Measurements from ENCODE around the gene UBE3C. TPM values are rescaled to one million over a fixed set of nuclear protein-coding genes. Genes with fewer than 3 reads are reported as not detected.
"Not testable (repeated sequence)": the region's sequence is repeated elsewhere in the genome, so short reads cannot be mapped to it uniquely, and the experiment has no call there.

Gene UBE3C
- total RNA-seq: 73.7 and 85.2 TPM in 2 replicates

DNA sequence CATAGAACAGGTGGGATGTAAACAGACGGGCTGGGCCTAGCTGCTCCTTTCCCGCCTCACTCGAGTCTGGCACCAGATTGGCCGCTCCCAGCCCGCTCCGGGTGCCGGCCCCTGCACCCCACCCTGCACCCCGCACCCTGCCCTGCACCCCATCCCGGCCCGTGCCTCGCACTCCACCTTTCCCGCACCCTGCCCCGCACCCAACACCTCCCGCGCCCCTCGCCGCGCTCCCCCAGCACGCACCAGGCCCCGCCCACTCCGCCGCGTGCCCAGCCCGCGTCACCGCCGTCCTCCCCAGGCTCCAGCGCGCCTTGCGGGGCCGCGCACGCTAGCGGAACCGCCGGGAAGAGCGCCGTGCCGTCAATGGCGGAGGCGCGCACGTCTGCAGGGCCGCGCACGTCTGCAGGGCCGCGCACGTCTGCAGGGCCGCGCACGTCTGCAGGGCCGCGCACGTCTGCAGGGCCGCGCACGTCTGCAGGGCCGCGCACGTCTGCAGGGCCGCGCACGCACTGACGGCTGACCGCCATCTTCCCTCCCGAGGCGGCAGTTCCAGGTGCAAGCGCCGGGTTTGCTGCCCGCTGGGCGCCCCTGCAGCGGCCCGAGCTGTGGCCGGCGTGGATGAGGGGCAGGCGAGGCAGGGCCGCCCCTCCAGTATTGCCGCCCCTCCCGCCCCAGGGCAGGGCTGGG, at the start of gene UBE3C:
Gene UBE3C, plus strand, starts transcription at position 503 of the 687 bp plus-strand sequence. CDS start 347 bp downstream, outside the sequence.
- no peak for DNase-seq (ENCODE audit: extremely low read depth, low read depth, low spot score)

DNA sequence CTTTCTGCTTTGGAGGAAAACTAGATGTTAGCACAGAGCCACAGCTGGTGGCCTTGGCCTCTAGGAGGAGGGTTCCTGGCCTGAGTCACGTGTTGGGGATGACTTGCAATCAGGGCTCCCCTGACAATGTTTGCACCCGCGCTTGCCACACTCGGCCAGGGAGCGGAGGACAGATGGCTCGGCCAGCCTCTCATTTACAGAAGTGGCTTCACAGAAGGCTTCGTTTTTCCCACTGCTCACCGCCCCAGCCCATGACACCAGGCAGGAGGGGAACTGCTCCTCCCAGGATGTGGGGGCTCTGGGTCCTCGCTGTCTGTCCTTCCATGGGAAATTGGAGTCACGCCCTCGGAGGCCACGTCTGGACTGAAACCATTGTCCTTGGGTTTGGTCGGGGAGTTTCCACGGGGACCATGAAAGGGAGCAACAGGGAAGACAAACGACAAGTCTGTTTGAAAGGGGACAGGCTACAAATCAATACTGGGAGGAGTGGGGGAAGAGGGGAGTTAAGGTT, 49.6 kb upstream of the UBE3C start:
- DNase-seq (ENCODE audit: extremely low read depth, low read depth, low spot score): no peak

DNA sequence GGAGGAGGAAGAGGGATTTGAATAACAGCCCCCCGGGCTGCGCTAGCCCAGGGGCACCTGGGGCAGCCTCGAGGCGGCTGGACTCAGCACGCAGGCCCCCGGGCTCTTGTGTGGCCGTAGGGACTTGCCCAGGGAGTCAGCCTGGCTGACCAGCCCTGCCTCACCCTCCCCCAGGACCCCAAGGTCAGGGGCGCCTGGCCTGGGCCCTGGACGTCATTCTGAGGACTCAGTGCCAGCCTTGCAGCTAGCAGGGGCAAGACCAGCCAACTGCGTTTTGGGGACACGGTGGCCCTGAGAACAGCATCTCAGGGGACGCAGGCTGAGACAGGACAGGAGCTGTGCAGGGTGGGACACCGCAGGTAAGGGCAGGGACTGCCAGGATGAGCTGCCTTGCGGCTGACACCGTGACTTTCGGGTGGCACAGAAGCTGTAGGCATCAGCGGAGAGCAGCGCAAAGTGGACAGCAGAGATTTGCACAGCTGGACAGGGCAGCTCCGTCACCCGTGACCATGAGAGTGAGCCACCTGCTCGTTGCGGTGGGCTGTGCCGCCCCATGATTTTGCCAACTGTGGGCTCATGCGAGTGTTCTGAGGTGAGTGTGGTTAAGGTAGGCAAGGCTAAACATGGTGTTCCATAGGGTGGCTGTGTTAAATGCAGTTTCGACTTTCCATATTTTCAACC, 48.1 kb upstream of the UBE3C start:
- DNase-seq (ENCODE audit: extremely low read depth, low read depth, low spot score): no peak

DNA sequence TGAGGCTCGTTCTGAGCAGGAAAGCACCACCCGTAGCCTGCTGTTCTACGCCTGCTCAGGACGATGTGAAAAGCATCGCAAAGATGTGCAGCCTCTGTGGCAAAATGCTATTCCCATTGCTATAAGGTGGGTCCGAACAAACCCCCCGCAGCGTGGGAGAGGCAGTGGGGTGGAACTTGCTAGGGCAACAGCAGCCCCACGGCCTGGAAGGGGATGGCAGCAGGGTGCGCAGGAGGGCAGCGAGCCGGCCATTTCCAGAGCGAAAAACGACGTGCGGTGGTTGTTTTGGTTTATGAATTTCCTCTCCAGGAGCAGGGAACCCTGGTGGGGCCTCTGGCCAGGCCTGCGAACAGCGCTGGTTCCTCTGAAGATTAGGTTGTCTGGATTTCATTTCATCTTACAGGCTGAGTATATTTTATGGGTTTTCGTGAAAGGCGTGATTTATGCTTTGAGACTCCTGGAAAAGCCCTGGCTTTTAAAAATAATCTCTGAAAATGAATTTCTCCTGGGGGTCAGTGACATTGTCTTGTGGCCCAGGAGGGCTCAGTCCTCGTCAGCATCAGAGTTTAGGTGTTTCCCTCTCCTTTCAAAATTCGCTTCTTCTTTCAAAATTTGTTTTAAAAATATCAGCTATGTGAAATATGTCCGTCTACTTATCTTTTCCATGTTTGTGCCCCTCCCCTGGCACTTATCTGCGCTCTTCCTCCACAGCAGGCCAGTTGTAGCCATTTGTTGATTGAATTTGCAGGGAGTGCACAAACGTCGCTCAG, 42.3 kb upstream of the UBE3C start:
- no peak for DNase-seq (ENCODE audit: extremely low read depth, low read depth, low spot score)

DNA sequence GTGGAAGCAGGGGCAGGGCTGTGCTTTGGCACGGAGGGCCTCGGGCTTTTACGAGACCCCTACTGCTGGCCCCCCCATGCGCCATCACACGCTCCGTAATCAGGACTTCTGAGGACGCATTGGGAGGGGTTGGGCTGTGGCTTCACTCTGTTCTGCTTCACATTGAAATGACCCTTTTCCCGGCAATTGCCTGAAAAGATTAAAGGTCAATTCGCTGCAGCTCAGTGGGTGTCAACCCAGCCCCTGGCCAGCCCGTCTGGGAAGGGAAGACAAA, 41.7 kb upstream of the UBE3C start:
- no peak for DNase-seq (ENCODE audit: extremely low read depth, low read depth, low spot score)

DNA sequence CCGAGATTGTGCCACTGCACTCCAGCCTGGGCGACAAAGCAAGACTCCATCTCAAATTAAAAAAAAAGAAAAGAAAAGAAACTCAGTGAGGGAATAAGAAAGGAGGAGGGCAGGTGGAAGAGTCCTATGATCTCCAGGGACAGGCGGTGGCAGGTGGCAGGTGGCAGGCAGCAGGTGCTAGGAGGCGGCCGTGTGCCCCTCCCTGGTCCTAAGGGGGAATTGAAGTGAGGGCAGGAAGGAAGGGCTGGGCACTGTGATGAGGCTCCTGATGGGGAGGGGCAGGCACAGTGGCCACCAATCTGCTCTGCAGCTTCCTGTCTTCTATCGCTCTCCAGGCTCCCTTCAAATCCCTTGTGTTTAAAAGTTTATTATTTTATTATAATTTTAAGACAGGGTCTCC, 41.2 kb upstream of the UBE3C start:
- no peak for DNase-seq (ENCODE audit: extremely low read depth, low read depth, low spot score)

GRCh38 chr7:157100005-157100404, 38.7 kb upstream of the UBE3C start:
- DNase-seq (ENCODE audit: extremely low read depth, low read depth, low spot score): not testable (repeated sequence)

GRCh38 chr7:157103641-157104040, 35.1 kb upstream of the UBE3C start:
- not testable (repeated sequence) for DNase-seq (ENCODE audit: extremely low read depth, low read depth, low spot score)

DNA sequence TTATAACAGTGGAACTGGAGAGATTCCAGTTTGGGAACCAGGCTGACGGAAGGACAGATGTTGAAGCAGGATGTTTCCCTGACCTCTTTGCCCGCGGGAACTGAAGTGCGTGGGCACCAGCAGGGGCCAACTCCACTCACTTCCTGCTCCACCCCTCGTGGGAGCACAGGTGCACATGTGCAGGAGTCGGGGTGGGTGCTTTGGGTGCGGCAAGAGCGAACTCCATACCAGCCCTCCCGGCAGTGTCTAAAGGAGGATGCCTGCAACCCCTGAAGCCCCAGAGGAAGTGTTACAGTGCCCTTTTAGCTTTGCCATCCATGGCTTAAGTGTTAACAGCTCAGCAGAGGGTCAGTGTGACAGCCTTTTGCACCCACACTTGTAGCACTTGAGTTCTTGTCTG, 27.4 kb upstream of the UBE3C start:
- DNase-seq (ENCODE audit: extremely low read depth, low read depth, low spot score): no peak

GRCh38 chr7:157112706-157113105, 26.0 kb upstream of the UBE3C start:
- no peak for DNase-seq (ENCODE audit: extremely low read depth, low read depth, low spot score)

- DNase-seq (ENCODE audit: extremely low read depth, low read depth, low spot score): no peak
Observed at GRCh38 chr7:157113607-157114006, 25.1 kb upstream of the UBE3C start.

DNA sequence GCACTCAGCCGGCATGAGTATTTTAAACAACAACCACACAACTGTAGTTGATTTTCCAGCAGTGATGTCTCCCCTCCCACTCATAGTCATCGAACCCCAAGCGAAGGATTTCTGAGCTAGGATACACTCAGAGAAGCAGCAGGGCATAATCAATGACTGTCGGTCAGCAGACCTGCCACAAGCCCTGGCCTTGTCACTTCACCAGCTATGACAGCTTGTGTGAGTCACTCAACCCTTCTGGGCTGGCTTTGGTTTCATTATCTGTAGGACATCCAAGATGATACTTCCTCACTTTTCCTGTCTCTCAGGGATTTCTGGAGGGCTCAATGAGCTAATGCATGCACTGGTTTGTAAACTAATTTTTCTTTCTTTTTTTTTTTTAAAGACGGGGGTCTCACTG, 22.0 kb upstream of the UBE3C start:
- DNase-seq (ENCODE audit: extremely low read depth, low read depth, low spot score): no peak

GRCh38 chr7:157117796-157118195, 20.9 kb upstream of the UBE3C start:
- DNase-seq (ENCODE audit: extremely low read depth, low read depth, low spot score): no peak

DNA sequence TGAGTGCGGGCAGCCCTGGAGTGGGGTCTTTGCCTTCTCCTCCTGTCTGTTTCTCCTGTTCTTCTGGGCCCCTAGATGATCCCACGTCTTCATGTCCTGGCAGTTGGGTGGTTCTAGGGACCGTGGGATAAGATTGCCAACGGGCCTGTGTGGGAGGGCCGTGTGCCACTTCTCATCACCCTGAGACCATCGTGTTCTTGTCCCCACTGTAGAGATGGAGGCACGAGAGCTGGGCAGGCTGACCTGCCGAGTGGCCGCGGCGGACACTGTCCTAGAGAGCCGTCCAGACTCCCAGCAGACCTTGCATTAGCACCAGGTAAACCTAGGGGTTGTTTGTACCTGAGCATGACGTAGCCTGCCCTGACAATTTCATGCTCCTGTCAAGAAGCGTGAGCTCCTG, 18.5 kb upstream of the UBE3C start:
- DNase-seq (ENCODE audit: extremely low read depth, low read depth, low spot score): no peak

DNA sequence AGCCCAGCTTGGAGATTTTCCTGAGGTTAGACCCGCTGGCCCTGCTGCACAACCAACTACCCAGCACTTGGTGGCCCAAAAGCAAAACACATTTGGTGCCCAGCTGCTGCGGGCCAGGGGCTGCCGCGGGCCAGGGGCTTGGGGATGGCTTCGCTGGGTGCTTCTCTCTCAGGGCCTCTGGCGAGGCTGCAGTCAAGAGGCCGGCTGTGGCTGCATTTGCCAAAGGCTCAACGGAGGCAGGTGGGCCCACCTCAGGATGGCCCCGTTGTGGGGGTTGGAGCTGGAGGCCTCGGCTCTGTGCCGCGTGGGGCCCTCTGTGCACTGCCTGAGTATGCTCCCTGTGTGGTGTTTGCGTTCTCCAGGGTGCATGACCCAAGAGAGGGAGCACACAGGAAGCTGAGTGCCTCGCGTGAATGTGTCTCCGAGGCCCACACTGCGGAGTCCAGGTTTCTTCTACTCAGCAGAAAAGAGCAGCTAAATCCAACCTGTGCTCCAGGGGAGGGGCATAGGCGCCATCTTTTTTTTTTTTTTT, 17.5 kb upstream of the UBE3C start:
- no peak for DNase-seq (ENCODE audit: extremely low read depth, low read depth, low spot score)

GRCh38 chr7:157122800-157123495, 15.8 kb upstream of the UBE3C start:
- no peak for DNase-seq (ENCODE audit: extremely low read depth, low read depth, low spot score)

GRCh38 chr7:157124690-157125089, 14.0 kb upstream of the UBE3C start:
- no peak for DNase-seq (ENCODE audit: extremely low read depth, low read depth, low spot score)

DNA sequence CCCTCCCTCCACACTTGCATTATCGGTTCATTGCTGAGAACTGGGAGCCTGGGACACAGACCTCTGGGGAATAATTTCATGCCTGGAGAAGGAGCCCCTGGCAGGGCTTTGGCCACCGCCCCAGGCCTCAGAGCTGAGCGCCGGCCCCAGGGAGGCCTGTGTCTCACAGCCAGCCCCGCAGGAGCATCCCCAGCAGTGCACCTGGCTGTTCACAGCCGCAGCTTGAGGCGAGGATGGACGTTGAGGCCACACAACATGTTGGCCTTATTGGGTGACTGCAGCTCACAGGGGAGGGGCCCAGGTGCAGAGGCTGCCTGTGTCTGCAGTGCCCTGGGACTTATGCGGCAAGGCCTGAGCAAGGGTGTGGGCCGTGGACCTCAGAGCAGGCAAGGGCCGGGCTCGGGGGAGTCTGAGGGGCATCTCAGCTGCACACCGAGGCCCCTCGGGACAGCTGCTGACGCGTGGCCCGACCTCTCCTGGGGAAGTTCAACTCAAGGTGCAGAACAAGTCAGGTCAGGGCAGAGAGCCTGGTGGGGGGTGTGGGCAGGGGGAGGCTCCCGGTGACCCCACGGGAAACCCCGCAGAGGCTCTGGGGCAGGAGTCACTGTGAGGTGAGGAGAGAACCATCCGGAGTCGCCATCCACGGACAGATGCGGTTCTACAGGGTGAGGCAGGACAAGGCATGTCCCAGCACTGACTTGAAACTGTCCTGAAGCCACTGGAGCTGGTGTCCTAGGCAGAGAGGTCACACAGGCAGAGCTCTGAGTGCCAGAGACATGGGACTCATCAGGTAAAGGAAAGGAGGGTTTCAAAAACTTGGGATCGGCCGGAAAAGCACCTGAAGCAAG, 13.1 kb upstream of the UBE3C start:
- no peak for DNase-seq (ENCODE audit: extremely low read depth, low read depth, low spot score)

GRCh38 chr7:157126921-157127320, 11.8 kb upstream of the UBE3C start:
- no peak for DNase-seq (ENCODE audit: extremely low read depth, low read depth, low spot score)

GRCh38 chr7:157129200-157129599, 9.5 kb upstream of the UBE3C start:
- DNase-seq (ENCODE audit: extremely low read depth, low read depth, low spot score): no peak
